Stimulated activated CD4-positive, alpha-beta T cell treated with anti-CD3 and anti-CD28 coated beads, Interleukin-1b, Interleukin-23, amount 100 ng/mL, for 48 hours (primary cell): ENCODE measurements around the gene TPSD1.
"Not testable (repeated sequence)": the region's sequence is repeated elsewhere in the genome, so short reads cannot be mapped to it uniquely, and the experiment has no call there.

ENCODE experiments used
- DNase-seq: peaks from one replicate; pipeline ENCODE4 v3.0.0-alpha.2; 2020

Gene TPSD1

DNA sequence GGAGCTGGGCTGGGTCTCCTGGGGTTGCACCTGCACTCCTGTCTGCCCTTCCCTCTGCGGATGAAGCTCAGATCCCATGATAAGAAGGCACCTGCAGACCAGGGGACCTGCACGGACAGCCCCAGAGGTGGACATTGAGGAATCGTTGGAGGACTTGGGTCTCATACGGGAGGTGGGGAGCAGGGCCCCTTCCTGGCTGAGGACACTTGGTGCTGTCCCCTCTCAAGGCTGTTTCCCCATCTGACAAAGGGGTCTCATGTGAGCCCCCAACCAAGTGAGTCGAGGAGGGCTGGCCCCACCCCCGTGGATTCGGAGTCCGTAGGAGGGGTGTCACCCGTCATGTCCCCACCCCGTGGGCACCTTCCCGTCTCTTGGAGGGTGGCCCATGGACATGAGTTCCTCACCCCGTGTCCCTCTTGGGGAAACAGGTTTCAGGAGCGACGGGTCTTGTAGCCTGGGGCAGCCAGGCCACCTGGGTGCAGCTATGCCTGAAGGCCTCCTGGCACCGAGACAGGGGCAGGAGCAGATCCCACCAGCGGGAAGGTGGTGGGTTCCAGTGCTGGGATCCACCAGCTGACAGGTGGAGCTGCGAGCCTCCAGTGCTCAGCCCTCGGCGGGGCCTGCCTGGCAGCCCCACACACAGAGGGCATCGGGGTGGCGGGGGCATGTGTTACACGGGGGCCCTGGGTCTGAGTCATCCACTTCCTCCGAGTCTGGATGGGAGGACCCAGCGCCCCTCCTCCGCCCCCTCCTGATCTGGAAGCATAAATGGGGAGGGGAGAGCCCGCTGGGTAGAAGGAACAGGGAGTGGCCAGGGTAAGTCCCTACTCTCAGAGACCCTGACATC, at the start of gene TPSD1:
TPSD1 (plus strand) TSS at position 794 of the 847 bp plus-strand sequence. CDS start 212 bp downstream, outside the sequence.
- not testable (repeated sequence) for DNase-seq

DNA sequence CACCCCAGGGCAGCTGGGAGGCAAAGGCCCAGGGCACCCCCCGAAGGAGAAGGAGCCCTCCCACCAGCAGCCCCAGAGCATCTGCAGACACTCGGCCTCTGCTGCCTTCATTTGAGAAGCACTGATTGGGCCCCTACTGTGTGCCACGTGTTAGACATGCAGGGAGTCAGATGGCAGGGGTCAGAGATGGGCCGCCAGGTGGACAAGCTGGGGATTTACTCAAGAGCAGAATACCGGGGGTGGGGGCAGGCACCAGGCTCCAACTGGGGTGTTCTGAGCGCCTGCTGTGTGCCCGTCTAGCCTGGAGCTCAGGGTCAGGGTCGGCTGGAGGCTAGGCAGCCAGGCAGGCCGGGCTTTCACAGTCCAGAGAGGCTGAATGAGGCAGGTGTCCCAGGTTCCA, 49.5 kb upstream of the TPSD1 start:
- no peak for DNase-seq

DNA sequence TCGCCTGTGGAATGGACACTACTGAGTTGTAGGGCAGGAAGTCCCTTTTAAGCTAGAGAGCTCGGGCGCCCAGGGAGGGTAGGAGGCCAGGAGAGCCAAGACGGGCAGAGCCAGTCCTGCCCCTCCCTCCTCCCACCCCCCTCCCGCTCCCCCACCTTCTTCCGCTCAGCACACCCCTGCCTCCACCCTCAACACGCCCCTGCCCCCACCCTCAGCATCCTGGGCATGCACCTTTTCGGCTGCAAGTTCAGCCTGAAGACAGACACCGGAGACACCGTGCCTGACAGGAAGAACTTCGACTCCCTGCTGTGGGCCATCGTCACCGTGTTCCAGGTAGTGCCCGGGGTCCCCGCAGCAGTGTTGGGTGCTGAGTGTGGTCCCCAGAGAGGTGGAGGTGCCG, 49.1 kb upstream of the TPSD1 start:
- DNase-seq = no peak

DNA sequence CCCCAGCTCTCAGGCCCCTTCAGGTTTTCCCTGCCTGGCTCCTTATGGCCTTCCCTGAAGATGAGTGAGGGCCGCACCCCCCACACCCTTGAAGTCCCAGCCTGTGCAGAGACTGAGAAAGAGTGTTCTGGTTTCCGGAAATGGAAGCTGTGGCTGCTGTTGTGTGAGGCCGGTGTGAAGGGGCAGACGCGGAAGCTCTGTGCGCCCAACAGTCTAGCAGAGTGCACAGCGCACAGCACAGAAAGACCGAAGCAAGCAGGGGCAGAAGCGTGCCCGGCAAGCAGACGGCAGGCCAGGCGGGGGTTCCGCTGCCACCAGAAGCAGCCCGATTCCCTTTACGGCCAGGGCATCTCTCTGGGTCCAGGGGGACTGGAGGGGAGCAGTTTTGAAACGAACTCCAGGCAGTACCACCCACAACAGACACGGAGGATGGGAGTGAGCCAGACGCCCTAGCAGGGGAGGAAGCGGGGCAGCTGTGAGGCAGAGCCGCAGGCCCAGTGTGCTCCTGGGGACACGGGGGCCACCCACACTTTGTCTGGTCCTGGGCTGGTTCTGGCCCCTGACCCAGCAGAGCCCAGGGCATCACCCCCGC, 47.5 kb upstream of the TPSD1 start:
- DNase-seq = no peak

DNA sequence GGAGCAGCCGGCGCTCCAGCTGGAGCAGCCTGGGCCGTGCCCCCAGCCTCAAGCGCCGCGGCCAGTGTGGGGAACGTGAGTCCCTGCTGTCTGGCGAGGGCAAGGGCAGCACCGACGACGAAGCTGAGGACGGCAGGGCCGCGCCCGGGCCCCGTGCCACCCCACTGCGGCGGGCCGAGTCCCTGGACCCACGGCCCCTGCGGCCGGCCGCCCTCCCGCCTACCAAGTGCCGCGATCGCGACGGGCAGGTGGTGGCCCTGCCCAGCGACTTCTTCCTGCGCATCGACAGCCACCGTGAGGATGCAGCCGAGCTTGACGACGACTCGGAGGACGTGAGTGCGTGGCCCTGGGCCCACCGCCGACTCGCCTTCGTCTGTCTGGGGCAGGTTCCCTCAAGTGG, 46.8 kb upstream of the TPSD1 start:
- DNase-seq = no peak

DNA sequence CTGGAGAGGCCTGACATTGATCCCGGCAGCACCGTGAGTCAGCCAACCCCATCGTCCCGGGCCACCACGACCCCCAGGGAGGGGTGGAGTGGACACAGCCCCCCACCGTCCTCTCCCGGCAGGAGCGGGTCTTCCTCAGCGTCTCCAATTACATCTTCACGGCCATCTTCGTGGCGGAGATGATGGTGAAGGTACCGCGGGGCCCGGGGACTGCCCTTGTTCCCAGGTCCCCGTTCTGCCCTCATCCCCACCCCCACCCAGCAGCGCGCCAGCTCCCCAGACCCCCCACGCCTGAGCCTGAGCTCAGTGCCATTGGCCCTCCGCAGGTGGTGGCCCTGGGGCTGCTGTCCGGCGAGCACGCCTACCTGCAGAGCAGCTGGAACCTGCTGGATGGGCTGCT, 45.4 kb upstream of the TPSD1 start:
- DNase-seq = no peak

DNA sequence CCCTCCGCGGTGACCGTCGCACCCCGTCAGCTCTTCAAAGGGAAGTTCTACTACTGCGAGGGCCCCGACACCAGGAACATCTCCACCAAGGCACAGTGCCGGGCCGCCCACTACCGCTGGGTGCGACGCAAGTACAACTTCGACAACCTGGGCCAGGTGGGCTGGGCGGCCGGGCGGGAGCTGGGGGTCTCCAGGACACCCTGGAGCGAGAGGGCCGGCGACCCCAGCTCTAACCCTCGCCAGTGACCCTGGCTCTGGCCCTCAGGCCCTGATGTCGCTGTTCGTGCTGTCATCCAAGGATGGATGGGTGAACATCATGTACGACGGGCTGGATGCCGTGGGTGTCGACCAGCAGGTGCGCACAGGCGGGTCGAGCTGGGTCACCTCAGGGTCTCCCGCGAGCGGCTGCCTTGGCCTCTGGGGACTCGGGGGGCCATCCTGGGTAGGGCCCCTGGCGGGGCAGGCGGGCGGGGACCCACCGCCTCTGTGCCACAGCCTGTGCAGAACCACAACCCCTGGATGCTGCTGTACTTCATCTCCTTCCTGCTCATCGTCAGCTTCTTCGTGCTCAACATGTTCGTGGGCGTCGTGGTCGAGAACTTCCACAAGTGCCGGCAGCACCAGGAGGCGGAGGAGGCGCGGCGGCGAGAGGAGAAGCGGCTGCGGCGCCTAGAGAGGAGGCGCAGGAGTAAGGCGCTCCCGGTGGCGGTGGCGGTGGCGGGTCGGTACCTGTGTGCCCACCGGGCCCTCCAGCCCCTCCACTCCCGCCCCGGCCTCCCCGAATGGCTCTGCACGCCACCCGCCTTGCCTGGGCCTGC, 44.2 kb upstream of the TPSD1 start:
- DNase-seq = no peak

DNA sequence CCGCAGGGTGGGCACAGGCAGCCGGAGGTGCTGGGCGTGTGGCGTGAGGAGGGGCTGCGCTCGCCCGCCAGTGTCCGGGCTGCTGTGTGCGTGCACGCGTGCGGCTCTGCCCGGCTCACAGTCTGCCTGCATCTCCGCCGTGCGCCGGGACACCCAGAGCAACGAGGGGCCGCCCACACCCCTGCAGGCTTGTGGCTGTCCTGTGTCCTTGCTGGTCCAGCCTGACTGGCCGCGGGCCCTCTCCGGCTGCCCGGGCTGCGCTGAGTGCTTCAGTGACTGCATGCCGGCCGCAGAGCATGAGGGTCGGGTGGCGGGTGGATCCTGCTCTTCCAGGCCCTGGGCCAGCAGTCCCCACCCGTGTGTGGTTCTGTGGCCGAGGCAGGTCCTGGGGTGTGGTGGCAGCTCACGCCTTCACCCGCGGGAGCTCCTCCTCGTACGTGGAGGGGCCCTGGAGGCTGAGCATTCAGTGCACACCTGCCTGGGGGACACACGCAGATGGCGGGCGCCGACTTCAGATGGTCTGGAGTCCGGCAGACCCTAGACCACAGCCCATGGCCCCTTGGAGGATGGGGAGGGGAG, 43.2 kb upstream of the TPSD1 start:
- no peak for DNase-seq

DNA sequence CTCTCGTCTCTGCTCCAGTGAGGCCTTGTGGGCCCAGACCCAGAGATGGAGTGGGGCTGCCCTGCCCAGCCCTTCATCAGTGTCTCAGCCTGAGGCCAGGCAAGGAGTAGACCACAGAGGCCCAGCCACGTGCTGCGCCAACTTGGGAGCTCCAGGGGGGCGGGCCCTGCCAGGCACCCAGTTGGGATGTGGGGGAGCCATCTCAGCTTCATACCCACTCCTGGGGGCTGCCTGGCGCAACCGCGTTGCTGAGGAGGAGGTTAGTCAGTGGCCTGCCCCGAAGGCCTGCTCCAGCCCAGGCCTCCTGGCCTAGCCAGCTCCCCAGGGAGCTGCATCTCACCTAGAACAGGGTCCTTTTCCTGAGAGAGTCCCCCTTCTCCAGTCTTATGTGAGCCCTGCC, 42.6 kb upstream of the TPSD1 start:
- no peak for DNase-seq

DNA sequence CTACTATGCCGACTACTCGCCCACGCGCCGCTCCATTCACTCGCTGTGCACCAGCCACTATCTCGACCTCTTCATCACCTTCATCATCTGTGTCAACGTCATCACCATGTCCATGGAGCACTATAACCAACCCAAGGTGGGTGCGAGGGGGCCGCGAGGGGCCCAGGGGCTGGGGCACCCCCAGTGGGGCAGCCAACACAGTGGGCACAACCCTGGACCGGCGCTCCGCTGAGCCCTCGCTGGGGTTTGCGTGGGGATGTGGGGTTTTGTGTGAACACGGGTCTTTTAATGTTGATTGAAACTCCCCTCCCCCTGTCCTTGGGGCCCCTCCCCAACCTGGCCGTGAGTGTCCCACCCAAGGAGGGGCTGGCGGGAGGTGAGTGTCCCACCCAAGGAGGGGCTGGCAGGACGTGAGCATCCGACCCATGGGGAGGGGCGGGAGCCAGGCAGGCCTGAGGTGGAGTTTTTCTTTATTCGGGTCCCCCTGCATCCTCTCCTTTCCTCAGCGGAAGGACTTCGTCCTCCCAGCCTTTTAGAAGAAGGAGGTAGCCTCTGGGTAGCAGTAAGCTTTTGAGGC, 42.0 kb upstream of the TPSD1 start:
- no peak for DNase-seq

DNA sequence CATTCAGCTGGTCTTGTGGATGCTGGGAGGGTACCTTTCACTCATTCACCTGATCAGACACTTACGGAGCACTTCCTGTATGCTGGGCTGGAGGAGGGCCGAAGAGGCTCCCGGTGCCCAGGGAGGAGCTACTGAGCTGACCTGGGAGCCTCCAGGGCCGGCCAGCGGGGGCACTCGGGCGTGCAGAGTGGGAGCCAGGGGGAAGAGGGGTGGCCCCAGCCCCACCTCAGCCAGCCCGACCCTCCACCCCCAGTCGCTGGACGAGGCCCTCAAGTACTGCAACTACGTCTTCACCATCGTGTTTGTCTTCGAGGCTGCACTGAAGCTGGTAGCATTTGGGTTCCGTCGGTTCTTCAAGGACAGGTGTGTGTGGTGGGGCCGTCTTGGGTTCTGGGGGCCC, 41.1 kb upstream of the TPSD1 start:
- DNase-seq = no peak

DNA sequence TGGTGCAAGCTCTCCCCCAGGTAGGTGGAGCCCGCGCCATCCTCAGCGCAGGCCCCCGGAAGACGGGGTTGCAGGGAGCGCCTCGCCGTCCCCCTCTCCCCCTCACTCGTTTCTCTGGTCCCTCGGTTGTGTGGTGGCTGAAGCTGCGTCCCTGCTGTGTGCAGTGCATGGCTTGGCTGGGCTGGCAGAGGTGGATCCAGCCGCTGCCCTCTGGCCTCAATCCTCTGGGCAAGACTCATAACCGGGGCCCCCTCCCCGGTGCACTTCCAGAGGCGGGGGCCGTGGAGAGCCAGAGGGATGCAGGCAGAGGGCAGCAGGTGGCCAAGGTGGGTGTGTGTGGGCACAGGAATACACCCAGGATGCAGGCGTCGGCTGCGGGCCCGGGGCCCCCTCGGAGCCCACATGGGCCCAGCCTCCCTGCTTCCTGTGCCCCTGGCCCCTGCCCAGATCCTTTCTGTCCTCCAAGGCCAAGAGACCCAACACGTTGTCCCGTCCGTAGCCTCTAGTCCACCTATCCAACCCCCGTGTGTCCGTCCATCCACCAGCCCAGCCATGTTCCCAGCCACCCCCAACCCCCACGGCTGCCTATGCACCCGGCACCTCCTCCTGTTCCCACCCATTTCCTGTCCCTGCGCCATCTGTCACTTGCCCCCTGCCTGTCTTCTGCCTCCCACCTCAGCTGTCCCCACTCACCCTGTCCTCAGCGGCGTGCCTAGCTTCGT, 40.1 kb upstream of the TPSD1 start:
- DNase-seq = no peak

DNA sequence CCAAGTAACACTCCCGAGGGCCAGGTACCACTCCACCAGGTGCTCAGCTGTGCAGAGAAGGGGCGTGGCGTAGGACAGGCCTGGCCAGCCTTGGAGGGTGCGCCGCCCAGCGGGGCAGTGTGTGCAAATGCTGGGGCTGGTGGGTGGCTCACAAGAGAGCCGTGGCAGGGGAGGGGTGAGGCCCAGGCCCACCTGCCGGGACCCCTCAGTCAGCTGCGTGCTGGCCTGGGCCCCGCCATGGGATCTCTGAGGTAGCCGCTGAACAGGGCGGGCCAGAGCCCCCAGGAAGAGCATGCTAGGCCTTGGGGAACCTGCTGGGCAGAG, 39.6 kb upstream of the TPSD1 start:
- no peak for DNase-seq

DNA sequence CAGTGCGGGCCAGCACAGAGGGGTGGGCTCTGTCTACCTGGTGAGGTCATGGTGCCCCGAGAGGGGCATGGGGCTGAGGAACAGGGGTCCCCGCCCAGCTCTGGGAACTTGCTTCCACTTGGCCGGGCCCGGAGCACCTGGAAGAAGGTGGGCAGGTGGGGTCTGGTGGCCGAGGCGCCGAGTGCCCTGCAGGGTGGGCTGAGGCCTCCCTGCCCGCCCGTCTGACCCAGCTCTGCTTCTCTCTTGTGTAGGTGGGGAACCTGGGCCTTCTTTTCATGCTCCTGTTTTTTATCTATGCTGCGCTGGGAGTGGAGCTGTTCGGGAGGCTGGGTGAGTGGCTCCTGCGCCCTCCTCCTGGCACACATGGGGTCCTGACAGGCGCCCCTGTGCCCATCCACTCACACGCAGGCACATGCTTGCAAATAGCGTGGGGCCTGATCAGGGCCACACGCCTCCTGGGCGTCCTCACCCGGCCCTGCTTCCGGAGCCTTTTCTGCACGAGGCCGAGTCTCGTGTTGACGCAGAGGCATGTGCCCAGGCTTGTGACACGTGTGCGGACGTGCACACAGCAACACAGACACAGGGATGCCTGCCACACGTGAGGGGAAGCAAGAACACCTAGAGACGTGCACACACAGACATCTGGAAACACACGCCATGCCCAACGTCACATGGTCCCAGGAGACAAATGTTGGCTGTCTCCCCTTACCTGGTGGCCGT, 39.0 kb upstream of the TPSD1 start:
- DNase-seq = no peak

DNA sequence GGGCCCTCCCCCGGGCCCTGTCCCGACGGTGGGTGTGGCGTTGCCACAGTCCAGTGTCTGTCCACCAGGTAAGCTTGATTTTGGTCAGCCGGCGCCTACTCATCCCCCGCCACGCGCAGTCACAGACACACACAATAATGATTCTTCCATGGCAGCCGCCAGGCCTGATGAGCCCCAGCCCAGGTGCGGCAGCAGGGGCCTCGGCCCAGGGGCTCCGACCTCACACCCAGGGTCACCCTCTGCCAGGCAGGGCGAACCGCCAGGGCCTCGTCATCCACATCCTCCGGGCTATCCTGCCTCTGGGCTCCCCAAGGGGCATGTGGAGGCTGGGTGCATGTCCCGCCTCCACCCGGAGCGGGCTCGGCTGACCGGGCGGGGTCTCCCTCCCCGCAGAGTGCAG, 38.3 kb upstream of the TPSD1 start:
- DNase-seq = no peak

DNA sequence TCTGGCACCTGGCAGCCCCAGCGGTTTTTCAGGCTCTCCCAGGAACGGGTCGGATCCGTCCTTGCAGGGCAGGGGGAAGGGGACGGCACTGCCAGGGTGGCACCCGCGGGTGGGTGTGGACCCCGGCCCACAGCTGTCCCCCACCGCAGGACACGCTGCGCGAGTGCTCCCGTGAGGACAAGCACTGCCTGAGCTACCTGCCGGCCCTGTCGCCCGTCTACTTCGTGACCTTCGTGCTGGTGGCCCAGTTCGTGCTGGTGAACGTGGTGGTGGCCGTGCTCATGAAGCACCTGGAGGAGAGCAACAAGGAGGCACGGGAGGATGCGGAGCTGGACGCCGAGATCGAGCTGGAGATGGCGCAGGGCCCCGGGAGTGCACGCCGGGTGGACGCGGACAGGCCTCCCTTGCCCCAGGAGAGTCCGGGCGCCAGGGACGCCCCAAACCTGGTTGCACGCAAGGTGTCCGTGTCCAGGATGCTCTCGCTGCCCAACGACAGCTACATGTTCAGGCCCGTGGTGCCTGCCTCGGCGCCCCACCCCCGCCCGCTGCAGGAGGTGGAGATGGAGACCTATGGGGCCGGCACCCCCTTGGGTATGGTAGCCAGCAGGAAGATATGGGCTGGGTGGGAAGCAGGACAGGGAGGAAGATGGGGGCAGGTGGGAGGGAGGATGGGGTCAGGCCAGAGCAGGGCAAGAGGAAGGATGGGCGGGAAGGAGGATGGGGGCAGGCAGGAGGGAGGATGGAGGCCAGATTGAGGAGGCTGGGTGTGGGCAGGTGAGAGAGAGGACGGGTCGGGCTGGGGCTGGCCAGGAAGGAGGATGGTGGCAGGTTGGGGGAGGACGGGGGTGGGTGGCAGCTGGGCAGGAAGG, 37.6 kb upstream of the TPSD1 start:
- no peak for DNase-seq

DNA sequence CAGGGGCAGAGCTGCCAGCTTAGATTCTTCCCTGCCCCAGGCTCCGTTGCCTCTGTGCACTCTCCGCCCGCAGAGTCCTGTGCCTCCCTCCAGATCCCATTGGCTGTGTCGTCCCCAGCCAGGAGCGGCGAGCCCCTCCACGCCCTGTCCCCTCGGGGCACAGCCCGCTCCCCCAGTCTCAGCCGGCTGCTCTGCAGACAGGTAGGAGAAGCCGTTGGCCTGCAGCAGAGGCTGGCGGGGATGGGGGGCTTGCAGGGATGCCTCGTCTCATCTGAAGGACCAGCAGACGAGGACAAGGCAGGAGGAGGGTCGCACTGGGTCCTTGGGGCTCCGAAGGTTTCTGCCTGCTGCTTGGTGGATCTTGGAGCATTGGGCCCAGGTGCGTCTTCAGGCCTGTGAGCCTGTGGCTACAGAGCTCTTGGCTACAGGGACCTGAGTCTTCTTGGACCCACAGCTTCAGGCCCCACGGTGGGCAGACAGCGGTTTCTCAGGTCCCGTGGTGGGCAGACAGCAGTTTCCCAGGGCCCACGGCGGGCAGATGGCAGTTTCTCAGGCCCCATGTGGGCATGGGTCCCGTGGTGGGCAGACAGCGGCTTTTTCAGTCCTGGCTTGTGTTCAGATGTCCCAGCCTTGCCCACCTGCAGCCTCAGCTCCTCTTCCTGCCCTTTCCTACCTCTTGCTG, 36.8 kb upstream of the TPSD1 start:
- no peak for DNase-seq

DNA sequence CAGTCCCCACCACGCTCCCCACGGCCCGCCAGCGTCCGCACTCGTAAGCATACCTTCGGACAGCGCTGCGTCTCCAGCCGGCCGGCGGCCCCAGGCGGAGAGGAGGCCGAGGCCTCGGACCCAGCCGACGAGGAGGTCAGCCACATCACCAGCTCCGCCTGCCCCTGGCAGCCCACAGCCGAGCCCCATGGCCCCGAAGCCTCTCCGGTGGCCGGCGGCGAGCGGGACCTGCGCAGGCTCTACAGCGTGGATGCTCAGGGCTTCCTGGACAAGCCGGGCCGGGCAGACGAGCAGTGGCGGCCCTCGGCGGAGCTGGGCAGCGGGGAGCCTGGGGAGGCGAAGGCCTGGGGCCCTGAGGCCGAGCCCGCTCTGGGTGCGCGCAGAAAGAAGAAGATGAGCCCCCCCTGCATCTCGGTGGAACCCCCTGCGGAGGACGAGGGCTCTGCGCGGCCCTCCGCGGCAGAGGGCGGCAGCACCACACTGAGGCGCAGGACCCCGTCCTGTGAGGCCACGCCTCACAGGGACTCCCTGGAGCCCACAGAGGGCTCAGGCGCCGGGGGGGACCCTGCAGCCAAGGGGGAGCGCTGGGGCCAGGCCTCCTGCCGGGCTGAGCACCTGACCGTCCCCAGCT, 35.7 kb upstream of the TPSD1 start:
- no peak for DNase-seq

DNA sequence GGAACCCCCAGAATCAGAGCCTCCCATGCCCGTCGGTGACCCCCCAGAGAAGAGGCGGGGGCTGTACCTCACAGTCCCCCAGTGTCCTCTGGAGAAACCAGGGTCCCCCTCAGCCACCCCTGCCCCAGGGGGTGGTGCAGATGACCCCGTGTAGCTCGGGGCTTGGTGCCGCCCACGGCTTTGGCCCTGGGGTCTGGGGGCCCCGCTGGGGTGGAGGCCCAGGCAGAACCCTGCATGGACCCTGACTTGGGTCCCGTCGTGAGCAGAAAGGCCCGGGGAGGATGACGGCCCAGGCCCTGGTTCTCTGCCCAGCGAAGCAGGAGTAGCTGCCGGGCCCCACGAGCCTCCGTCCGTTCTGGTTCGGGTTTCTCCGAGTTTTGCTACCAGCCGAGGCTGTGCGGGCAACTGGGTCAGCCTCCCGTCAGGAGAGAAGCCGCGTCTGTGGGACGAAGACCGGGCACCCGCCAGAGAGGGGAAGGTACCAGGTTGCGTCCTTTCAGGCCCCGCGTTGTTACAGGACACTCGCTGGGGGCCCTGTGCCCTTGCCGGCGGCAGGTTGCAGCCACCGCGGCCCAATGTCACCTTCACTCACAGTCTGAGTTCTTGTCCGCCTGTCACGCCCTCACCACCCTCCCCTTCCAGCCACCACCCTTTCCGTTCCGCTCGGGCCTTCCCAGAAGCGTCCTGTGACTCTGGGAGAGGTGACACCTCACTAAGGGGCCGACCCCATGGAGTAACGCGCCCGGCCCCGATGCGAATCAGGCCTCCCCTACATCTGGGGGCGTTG, 34.8 kb upstream of the TPSD1 start:
- DNase-seq = no peak
